Fibroblast of upper back skin (primary cell): ENCODE results near the gene S100A3.

ENCODE experiments used
- DNase-seq: peaks from one replicate; pipeline ENCODE4 v3.0.0-alpha.2; 2013

S100A3 gene

GRCh38 chr1:153547560-153548551 is 1.2 kb downstream of the S100A3 start:
- DNase-seq = no peak

DNA sequence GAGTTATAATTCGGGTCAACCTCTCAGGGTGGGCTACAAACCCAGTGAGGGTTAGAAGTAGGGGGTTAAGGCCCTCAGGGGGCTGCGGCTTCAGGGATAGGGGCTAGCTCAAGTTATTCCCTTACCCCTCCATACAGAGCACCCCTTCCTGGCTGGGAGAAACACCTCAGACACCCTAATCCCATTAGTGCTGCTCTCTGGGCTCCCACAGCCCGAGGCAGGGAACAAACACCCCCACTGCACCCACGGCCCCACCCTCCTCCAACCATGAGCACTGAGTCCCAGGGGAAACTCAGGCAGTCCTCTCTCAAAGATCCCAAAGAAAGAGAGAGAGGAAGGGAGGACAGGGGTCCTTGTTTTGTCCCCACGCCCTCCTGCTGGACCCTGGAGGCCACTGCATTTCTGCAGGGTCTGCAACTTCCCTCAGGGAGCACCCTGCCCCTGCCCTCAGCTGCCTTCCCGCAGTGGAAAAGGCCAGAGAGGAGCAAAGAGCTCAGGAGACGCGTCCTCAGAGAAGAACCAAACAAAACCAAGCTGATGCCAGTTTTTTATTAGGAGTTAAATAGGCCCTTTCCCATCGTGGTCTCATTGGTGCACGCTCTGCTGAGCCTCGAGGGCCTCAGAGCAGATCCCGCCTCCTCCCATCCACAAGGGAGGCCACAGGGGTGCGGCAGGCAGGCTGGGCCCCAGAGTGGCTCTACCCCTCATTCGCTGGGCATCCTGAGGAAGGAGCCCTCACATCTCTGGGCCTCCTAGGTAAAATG is 2.1 kb downstream of the S100A3 start:
- DNase-seq = no peak

DNA sequence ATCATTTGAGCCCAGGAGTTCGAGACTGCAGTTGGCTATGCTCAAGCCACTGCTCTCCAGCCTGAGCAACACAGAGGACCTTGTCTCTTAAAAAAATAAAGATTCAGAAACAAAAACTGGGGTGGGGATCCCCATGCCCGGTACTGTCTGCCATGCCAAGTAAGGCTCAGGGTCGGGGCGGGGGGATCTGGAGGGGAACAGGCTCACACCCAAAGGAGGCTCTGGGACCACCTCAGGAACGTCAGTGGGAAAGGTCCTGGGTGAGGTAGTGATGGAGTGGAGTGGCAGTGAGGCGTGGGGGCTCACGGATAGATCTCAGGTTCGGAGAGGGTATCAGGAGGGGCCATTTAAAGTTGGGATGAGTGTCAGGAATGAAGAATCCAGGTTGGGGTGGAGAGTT is 2.7 kb downstream of the S100A3 start:
- no peak for DNase-seq

DNA sequence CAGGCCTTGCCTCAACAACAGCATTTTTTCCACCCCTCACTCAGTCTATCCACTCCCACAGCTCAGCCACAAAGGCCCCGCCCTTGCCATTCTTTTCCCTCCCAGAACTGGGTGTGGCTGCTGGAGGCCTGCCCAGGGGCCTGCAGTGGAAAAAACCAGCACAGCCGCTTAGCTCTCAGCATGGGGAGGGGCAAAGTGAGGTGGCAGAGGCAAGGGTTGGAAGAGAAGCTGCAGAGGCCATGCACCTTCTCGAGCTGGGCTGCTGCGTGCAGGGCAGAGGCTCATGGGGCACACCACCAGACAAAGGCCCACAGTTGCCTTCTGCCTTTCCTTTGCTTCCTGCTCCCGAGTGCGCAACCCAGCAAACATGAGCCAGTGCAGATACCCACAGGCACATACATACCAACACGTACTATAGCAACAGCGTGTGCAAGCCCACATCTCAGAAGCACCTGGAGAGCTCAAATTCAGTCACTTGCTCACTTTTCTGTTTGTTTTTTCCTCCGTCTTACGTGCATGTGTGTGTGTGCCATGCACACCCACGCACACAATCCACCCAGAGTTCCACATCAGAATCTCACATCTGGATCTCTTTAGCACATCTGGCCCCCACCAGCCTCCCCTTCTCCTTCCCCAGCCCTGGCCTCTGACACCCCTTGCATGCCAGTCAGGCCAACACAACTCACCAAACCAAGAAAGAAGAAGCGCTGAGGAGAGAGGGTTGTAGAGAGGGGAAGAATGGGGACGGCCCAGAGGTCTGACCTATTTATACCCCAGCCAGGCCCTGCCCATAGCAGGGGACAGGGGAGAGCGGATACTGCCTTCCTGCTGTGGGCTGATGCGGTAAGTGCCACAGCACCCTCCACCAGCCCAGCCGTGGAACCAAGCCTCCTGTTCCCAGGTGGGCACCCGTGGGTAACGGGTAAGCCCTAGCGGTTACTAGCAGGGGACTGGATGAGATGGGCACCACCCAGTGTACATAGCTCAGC is 3.7 kb downstream of the S100A3 start, which contains the start of gene S100A4:
S100A4 (minus strand) TSS at position 740 of the 989 bp plus-strand sequence. CDS start 1,012 bp downstream, outside the sequence.
- DNase-seq = peak; percentile 94

DNA sequence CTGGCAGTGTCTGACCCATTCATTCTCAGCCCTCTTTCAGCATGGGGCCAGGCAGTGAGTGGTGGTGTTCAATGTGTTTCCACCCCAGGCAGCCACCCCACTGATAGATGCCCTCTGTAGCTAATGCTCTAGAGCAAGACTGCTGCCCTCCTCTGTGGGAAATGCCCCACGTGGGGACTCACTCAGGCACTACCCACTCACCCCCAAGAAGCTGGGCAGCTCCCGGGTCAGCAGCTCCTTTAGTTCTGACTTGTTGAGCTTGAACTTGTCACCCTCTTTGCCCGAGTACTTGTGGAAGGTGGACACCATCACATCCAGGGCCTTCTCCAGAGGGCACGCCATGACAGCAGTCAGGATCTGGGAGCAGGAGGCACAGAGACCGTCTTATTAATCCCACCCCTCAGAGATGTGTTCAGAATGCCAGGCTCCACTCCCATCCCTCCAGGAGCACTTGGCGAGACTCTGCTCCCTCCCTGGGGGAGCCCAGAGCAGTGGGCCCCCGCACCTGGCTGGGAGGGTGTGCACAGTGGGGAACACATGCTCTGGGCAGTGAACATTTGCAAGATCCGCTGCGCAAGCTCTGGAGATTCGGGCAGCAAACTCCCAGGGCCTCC is 4.5 kb downstream of the S100A3 start:
- DNase-seq = no peak

DNA sequence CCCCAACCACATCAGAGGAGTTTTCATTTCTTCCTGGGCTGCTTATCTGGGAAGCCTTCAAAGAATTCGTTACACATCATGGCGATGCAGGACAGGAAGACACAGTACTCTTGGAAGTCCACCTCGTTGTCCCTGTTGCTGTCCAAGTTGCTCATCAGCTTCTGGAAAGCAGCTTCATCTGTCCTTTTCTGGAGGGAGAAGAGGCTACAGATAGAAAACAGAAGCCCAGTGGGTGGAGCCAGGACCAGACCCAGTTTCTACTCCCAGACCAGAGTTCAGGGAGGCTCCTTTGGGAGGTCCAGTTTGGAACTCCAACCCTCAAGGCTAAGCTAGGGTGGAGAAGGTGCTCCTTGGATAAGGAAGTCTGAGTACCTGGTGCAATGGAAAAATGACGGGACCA is 5.3 kb downstream of the S100A3 start:
- no peak for DNase-seq

GRCh38 chr1:153542956-153543711 is 5.9 kb downstream of the S100A3 start:
- DNase-seq = no peak

- DNase-seq = no peak
Observed at GRCh38 chr1:153541641-153542590, 7.1 kb downstream of the S100A3 start.

GRCh38 chr1:153540394-153541361 is 8.4 kb downstream of the S100A3 start, which contains the start of gene S100A5:
Gene S100A5 (minus strand): TSS chr1:153540934. CDS start chr1:153540191, 743 bp downstream.
- DNase-seq = peak; percentile 69

DNA sequence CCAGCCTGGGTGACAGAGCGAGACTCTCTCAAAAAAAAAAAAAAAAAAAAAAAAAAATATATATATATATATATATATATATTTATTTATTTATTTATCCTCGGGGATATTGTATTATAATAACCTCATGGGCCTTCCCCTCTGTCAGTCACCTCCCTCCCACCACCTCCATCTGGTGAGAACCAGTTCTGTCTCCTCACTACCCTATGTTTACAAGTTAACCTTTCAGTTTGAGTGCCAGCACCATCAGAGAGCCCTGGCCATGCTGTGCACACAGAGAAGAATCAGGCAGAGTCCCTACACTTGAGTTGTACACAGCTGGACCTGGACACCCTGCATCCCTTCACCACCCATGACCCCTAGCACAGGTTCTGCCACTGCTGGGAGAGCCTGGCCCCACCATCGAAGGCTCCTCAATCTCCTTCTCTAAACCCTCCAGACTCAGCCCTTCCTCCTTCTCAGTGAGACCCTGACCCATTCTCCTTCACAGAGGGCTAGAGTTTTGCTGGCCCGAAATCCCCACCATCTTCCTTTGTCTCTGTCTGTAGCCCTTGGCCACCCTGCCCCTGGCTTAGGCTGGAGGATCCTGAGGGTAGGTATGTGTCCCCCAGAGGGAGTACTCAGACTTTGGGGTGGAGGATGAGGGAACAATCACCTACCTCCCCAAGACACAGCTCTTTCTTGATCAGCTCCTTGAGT is 9.5 kb downstream of the S100A3 start:
- no peak for DNase-seq

DNA sequence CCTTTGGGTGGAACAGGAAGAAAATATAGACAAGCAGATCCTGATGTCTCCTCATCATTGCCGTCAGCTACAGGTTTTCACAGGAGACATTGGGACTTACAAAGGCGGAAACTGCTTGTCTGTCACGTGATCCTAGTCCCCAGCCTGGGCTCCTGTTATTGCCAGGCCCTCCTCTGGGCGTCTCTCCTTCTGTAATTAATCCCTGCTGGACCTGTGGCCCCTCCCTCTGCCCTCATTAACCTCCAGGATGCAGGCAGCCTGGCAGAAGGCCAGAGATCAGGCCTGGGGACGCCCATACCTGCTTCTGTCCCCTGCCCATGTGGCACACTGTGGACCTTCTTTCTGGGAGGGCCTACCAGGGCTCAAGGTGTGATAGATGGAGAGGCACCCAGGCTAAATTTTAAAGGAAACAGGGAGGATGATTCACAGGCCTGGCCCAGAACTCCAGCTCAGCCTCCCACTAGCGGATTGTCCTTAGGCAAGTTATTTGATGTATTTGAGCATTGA is 10.7 kb downstream of the S100A3 start:
- DNase-seq = no peak

DNA sequence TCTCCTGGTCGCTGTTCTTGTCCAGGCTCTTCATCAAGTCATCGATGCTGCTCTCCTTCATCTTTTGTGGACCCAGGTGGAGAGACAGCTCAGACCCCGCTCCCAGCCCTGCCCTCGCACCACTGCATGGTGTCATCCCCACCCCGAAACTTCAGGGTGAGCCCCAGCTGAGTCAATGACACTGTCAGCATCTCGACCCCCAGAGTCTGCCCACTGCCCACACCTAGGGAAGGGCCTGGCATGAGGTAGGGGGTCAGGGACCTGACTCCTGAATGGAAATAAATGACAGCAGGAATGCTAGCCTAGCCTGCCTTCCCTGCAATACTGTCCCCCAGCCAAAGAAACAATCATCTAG is 11.7 kb downstream of the S100A3 start:
- DNase-seq = no peak

DNA sequence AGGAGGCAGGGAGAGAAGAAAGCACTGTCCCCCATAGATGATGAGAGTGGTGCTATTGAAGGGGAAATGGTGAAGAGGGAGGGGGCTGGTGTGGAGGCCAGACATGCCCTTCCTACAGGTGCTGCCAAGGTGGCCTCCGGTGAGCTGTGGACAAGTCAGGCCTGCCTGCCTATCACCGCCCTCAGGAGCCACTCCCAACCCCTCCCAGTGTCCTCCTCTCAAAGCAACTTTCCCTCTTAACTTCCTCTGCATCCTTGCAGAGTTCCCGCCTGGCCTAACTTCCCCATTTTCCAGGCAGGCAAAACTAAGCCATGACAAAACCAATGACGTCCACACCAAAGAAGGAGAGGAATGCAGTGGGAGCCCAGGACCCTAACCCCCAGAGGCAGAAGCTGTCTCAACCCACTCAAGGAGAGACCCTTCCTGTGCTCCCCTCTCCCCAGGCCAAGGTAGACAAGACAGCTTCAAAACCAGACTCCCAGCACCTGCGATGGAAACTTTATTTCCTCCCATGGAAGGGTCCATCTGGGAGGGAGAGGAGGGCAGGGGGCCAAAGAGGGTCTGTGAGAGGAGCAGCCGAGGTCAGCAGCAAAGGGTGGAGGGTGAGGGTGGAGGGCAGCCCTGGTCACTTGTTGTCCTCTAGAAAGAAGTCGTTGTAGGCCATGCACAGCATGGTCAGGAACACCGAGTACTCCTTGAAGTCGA is 12.2 kb downstream of the S100A3 start:
- no peak for DNase-seq

DNA sequence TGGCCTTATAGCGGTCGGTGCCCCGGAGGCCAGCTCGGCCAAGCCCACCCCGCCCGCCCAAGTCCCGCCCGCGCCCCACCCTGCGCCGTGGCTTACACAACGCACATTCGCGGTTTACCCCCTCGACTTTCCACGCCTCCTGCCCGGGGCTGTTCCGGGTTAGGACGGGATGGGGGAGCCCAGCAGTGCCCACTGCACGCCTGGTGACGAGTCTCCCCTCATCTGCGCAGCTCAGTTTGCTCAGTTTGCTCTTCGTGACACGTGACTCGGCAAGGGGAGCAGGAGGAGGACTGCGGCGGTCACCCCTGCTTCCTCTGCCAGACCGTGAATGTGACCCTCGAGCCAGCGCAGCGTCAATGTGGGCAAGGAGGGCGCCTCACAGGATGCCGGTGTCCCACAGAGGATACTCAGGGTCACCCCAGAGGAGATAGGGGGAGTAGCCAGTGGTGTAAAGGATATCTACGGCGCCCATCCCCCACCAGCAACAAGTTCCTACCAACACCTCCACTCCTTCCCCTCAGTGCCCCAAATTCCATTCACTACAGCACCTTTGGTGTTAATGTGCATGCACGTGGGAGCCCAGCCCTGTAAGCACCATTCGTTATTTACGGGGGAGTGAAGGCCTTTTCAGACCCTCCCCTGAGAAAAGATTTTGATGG is 12.9 kb downstream of the S100A3 start:
- DNase-seq = peak; percentile 85

DNA sequence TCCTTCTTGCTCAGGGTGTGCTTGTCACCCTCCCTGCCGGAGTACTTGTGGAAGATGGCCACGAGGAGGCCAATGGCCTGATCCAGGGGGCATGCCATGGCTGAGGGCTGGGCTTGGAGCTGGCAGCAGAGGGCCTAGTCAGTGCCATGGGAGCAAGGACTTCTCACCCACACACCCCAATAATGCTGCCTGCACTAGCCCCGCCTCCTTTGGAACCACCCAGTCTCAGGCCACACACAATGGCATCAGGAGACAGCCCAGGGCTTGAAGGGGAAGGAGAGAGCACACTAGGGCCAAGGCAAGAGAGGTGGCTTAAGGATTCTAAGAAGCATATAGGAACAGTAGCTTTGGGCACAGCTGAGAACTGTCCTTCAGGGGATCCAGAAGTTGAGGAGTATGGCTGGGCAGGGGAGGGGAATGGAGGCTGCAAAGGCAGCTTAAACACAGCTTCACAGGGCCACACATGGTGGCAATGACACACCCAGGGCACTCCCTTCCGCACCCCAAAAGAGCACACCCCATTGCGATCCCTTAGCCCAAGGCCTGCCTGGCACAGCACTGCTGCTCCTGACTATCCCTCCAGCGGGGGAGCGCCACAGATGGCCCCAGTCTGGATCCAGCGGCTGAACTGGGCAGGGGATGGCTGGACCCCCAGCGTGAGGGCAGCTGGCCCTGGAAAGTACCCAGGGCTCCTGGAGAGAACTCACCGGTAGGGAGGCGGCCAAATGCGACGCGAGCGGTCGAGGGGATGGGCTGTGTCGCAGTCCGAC is 13.6 kb downstream of the S100A3 start, which contains the start of gene S100A6:
S100A6 (minus strand) TSS at position 750 of the 770 bp plus-strand sequence; CDS start at position 98, 652 bp downstream.
- DNase-seq = no peak

- no peak for DNase-seq
Observed at GRCh38 chr1:153534925-153535241, 14.2 kb downstream of the S100A3 start.
